Measurements from ENCODE around the gene PARS2.
A peak's percentile ranks its signal among the peaks of the same experiment; 100 is the strongest.

Gene PARS2

GRCh38 chr1:54742282-54742681, 22.0 kb downstream of the PARS2 start:
- Histone ChIP-seq H3K36me3 (ENCODE audit: control insufficient read depth in 1 of 2, insufficient read depth in 2 of 2, low read length in 2 of 2) (peaks cover 18 to 58% of the 10 kb centered on the region in 2 donors), H3K9me3 (ENCODE audit: control insufficient read depth in 1 of 2, low read length in 2 of 2) (no peaks in the 10 kb centered on the region), H3K27ac (ENCODE audit: low read depth, low read length) (no peak overlapping the region), H3K27me3 (ENCODE audit: control insufficient read depth in 1 of 2, insufficient read depth in 2 of 2, low read length in 2 of 2) (no peaks in the 10 kb centered on the region), H3K4me1 (ENCODE audit: control insufficient read depth in 1 of 2, insufficient read depth in 2 of 2, low read length in 2 of 2) (no peaks in the 10 kb centered on the region), H3K9ac (ENCODE audit: low read depth in 1 of 2, low read length in 2 of 2) (no peak overlapping the region), H3K4me3 (ENCODE audit: low read depth in 1 of 2, low read length in 2 of 2) (no peak overlapping the region)

- H3K4me3 ChIP-seq (ENCODE audit: low read depth in 1 of 2, low read length in 2 of 2): no peak overlapping the region
- H3K4me1 ChIP-seq (ENCODE audit: control insufficient read depth in 1 of 2, insufficient read depth in 2 of 2, low read length in 2 of 2): no peaks in the 10 kb centered on the region
- no peak overlapping the region for H3K27ac ChIP-seq (ENCODE audit: low read depth, low read length)
- no peaks in the 10 kb centered on the region for H3K9me3 ChIP-seq (ENCODE audit: control insufficient read depth in 1 of 2, low read length in 2 of 2)
- H3K27me3 ChIP-seq (ENCODE audit: control insufficient read depth in 1 of 2, insufficient read depth in 2 of 2, low read length in 2 of 2): no peaks in the 10 kb centered on the region
- H3K9ac ChIP-seq (ENCODE audit: low read depth in 1 of 2, low read length in 2 of 2): no peak overlapping the region
- H3K36me3 ChIP-seq (ENCODE audit: control insufficient read depth in 1 of 2, insufficient read depth in 2 of 2, low read length in 2 of 2): peaks cover 24 to 65% of the 10 kb centered on the region in 2 donors
Observed at GRCh38 chr1:54741531-54741930, 22.8 kb downstream of the PARS2 start.

- Histone ChIP-seq H3K4me3 (ENCODE audit: low read depth in 1 of 2, low read length in 2 of 2) (no peak overlapping the region), H3K27me3 (ENCODE audit: control insufficient read depth in 1 of 2, insufficient read depth in 2 of 2, low read length in 2 of 2) (no peaks in the 10 kb centered on the region), H3K36me3 (ENCODE audit: control insufficient read depth in 1 of 2, insufficient read depth in 2 of 2, low read length in 2 of 2) (peaks cover 21 to 76% of the 10 kb centered on the region in 2 donors), H3K4me1 (ENCODE audit: control insufficient read depth in 1 of 2, insufficient read depth in 2 of 2, low read length in 2 of 2) (no peaks in the 10 kb centered on the region), H3K9me3 (ENCODE audit: control insufficient read depth in 1 of 2, low read length in 2 of 2) (no peaks in the 10 kb centered on the region), H3K9ac (ENCODE audit: low read depth in 1 of 2, low read length in 2 of 2) (no peak overlapping the region), H3K27ac (ENCODE audit: low read depth, low read length) (no peak overlapping the region)
Observed at GRCh38 chr1:54738244-54738643, 26.1 kb downstream of the PARS2 start.

GRCh38 chr1:54736685-54737084, 27.6 kb downstream of the PARS2 start:
- Histone ChIP-seq H3K4me3 (ENCODE audit: low read depth in 1 of 2, low read length in 2 of 2) (no peak overlapping the region), H3K9ac (ENCODE audit: low read depth in 1 of 2, low read length in 2 of 2) (no peak overlapping the region), H3K4me1 (ENCODE audit: control insufficient read depth in 1 of 2, insufficient read depth in 2 of 2, low read length in 2 of 2) (no peaks in the 10 kb centered on the region), H3K27ac (ENCODE audit: low read depth, low read length) (no peak overlapping the region), H3K9me3 (ENCODE audit: control insufficient read depth in 1 of 2, low read length in 2 of 2) (no peaks in the 10 kb centered on the region), H3K27me3 (ENCODE audit: control insufficient read depth in 1 of 2, insufficient read depth in 2 of 2, low read length in 2 of 2) (no peaks in the 10 kb centered on the region), H3K36me3 (ENCODE audit: control insufficient read depth in 1 of 2, insufficient read depth in 2 of 2, low read length in 2 of 2) (peaks cover 20 to 68% of the 10 kb centered on the region in 2 donors)

- H3K9me3 ChIP-seq (ENCODE audit: control insufficient read depth in 1 of 2, low read length in 2 of 2): no peaks in the 10 kb centered on the region
- peaks cover 31 to 72% of the 10 kb centered on the region in 2 donors for H3K36me3 ChIP-seq (ENCODE audit: control insufficient read depth in 1 of 2, insufficient read depth in 2 of 2, low read length in 2 of 2)
- H3K4me3 ChIP-seq (ENCODE audit: low read depth in 1 of 2, low read length in 2 of 2): no peak overlapping the region
- H3K9ac ChIP-seq (ENCODE audit: low read depth in 1 of 2, low read length in 2 of 2): no peak overlapping the region
- no peaks in the 10 kb centered on the region for H3K4me1 ChIP-seq (ENCODE audit: control insufficient read depth in 1 of 2, insufficient read depth in 2 of 2, low read length in 2 of 2)
- H3K27me3 ChIP-seq (ENCODE audit: control insufficient read depth in 1 of 2, insufficient read depth in 2 of 2, low read length in 2 of 2): no peaks in the 10 kb centered on the region
- no peak overlapping the region for H3K27ac ChIP-seq (ENCODE audit: low read depth, low read length)
Observed at GRCh38 chr1:54728027-54728426, 36.3 kb downstream of the PARS2 start.

- Histone ChIP-seq H3K36me3 (ENCODE audit: control insufficient read depth in 1 of 2, insufficient read depth in 2 of 2, low read length in 2 of 2) (peaks cover 29 to 79% of the 10 kb centered on the region in 2 donors), H3K27me3 (ENCODE audit: control insufficient read depth in 1 of 2, insufficient read depth in 2 of 2, low read length in 2 of 2) (no peaks in the 10 kb centered on the region), H3K4me1 (ENCODE audit: control insufficient read depth in 1 of 2, insufficient read depth in 2 of 2, low read length in 2 of 2) (no peaks in the 10 kb centered on the region), H3K9me3 (ENCODE audit: control insufficient read depth in 1 of 2, low read length in 2 of 2) (no peaks in the 10 kb centered on the region), H3K27ac (ENCODE audit: low read depth, low read length) (no peak overlapping the region), H3K4me3 (ENCODE audit: low read depth in 1 of 2, low read length in 2 of 2) (no peak overlapping the region), H3K9ac (ENCODE audit: low read depth in 1 of 2, low read length in 2 of 2) (no peak overlapping the region)
Observed at GRCh38 chr1:54724771-54725170, 39.6 kb downstream of the PARS2 start.

GRCh38 chr1:54723985-54724384, 40.3 kb downstream of the PARS2 start:
- no peak overlapping the region for H3K27ac ChIP-seq (ENCODE audit: low read depth, low read length)
- H3K27me3 ChIP-seq (ENCODE audit: control insufficient read depth in 1 of 2, insufficient read depth in 2 of 2, low read length in 2 of 2): no peaks in the 10 kb centered on the region
- H3K4me3 ChIP-seq (ENCODE audit: low read depth in 1 of 2, low read length in 2 of 2): no peak overlapping the region
- H3K9ac ChIP-seq (ENCODE audit: low read depth in 1 of 2, low read length in 2 of 2): no peak overlapping the region
- H3K4me1 ChIP-seq (ENCODE audit: control insufficient read depth in 1 of 2, insufficient read depth in 2 of 2, low read length in 2 of 2): no peaks in the 10 kb centered on the region
- H3K9me3 ChIP-seq (ENCODE audit: control insufficient read depth in 1 of 2, low read length in 2 of 2): no peaks in the 10 kb centered on the region
- peaks cover 29 to 85% of the 10 kb centered on the region in 2 donors for H3K36me3 ChIP-seq (ENCODE audit: control insufficient read depth in 1 of 2, insufficient read depth in 2 of 2, low read length in 2 of 2)

- no peak overlapping the region for H3K27ac ChIP-seq (ENCODE audit: low read depth, low read length)
- no peaks in the 10 kb centered on the region for H3K27me3 ChIP-seq (ENCODE audit: control insufficient read depth in 1 of 2, insufficient read depth in 2 of 2, low read length in 2 of 2)
- no peak overlapping the region for H3K9ac ChIP-seq (ENCODE audit: low read depth in 1 of 2, low read length in 2 of 2)
- H3K4me1 ChIP-seq (ENCODE audit: control insufficient read depth in 1 of 2, insufficient read depth in 2 of 2, low read length in 2 of 2): peaks cover 2 to 5% of the 10 kb centered on the region in 2 donors
- peaks cover 22 to 72% of the 10 kb centered on the region in 2 donors for H3K36me3 ChIP-seq (ENCODE audit: control insufficient read depth in 1 of 2, insufficient read depth in 2 of 2, low read length in 2 of 2)
- no peak overlapping the region for H3K4me3 ChIP-seq (ENCODE audit: low read depth in 1 of 2, low read length in 2 of 2)
- no peaks in the 10 kb centered on the region for H3K9me3 ChIP-seq (ENCODE audit: control insufficient read depth in 1 of 2, low read length in 2 of 2)
Observed at GRCh38 chr1:54721719-54722118, 42.6 kb downstream of the PARS2 start.

GRCh38 chr1:54716299-54717047, 47.9 kb downstream of the PARS2 start:
- H3K27me3 ChIP-seq (ENCODE audit: control insufficient read depth in 1 of 2, insufficient read depth in 2 of 2, low read length in 2 of 2): no peaks in the 10 kb centered on the region
- H3K4me1 ChIP-seq (ENCODE audit: control insufficient read depth in 1 of 2, insufficient read depth in 2 of 2, low read length in 2 of 2): peaks cover 11 to 14% of the 10 kb centered on the region in 2 donors
- H3K9ac ChIP-seq (ENCODE audit: low read depth in 1 of 2, low read length in 2 of 2): peak overlapping the region; percentile 76 to 80
- no peaks in the 10 kb centered on the region for H3K9me3 ChIP-seq (ENCODE audit: control insufficient read depth in 1 of 2, low read length in 2 of 2)
- peaks cover 0 to 25% of the 10 kb centered on the region in 2 donors for H3K36me3 ChIP-seq (ENCODE audit: control insufficient read depth in 1 of 2, insufficient read depth in 2 of 2, low read length in 2 of 2)
- no peak overlapping the region for H3K27ac ChIP-seq (ENCODE audit: low read depth, low read length)
- H3K4me3 ChIP-seq (ENCODE audit: low read depth in 1 of 2, low read length in 2 of 2): peak overlapping the region; percentile 91 to 99

GRCh38 chr1:54715493-54716298, 48.6 kb downstream of the PARS2 start, which contains the start of gene TTC4:
Gene TTC4 (plus strand): TSS chr1:54715861. CDS start chr1:54715909, 48 bp downstream.
- no peaks in the 10 kb centered on the region for H3K27me3 ChIP-seq (ENCODE audit: control insufficient read depth in 1 of 2, insufficient read depth in 2 of 2, low read length in 2 of 2)
- H3K27ac ChIP-seq (ENCODE audit: low read depth, low read length): no peak within 1 kb of the TSS
- peaks cover 11 to 14% of the 10 kb centered on the region in 2 donors for H3K4me1 ChIP-seq (ENCODE audit: control insufficient read depth in 1 of 2, insufficient read depth in 2 of 2, low read length in 2 of 2)
- no peaks in the 10 kb centered on the region for H3K9me3 ChIP-seq (ENCODE audit: control insufficient read depth in 1 of 2, low read length in 2 of 2)
- H3K36me3 ChIP-seq (ENCODE audit: control insufficient read depth in 1 of 2, insufficient read depth in 2 of 2, low read length in 2 of 2): peaks cover 0 to 20% of the 10 kb centered on the region in 2 donors
- peak within 1 kb of the TSS; percentile 76 to 80 for H3K9ac ChIP-seq (ENCODE audit: low read depth in 1 of 2, low read length in 2 of 2)
- H3K4me3 ChIP-seq (ENCODE audit: low read depth in 1 of 2, low read length in 2 of 2): peak within 1 kb of the TSS; percentile 91 to 99
